ENCODE results near the gene ARNT2.

The ARNT2 gene

GRCh38 chr15:80411788-80412288 lies 7.7 kb downstream of the ARNT2 start:
- DNase-seq = no peak

DNA sequence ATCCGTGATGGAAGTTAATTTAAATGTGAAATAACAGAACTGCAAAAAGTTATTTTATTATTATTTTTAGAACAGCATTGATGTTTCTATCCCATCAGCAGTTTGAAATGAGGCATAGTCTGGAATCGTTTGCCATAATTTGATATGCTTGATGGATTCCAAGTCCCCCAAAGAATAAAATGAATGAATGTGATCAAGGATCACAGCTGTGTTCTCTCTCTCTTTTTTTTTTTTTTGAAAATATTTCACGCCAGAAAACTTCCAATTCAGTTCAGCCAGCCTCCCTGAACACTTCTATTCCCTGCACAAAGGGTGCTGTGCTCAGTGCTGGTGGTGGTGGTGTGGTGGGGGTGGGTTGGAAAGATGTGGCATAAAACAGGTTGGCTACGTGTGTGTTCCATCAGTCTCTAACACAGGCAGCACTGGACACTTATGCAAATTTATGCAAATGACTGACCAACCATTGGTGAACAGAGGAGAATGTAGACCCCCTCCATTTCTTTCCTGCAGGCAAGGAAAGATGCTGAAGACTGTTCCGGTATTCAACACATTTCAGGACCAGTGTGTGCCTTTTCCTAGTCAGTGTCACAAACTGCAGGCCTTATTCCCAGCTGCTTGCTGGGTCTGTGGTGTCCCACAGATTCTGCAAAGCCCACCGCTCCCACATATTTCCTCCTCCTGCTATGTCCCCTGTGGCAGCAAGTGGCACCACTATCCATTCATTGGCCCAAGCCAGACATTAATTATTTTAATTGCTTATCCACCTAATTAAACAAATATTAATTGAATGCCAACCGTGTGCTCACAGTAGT lies 10.6 kb downstream of the ARNT2 start:
- no peak for DNase-seq

- DNase-seq = no peak
These were observed 11.1 kb downstream of the ARNT2 start for GRCh38 chr15:80415358-80415670.

GRCh38 chr15:80416702-80417101 lies 12.5 kb downstream of the ARNT2 start:
- DNase-seq = no peak

- DNase-seq = no peak
These were observed 14.8 kb downstream of the ARNT2 start for GRCh38 chr15:80418892-80419537.

- no peak for DNase-seq
These were observed 15.4 kb downstream of the ARNT2 start for GRCh38 chr15:80419546-80419945.

GRCh38 chr15:80420658-80421057 lies 16.5 kb downstream of the ARNT2 start:
- no peak for DNase-seq

DNA sequence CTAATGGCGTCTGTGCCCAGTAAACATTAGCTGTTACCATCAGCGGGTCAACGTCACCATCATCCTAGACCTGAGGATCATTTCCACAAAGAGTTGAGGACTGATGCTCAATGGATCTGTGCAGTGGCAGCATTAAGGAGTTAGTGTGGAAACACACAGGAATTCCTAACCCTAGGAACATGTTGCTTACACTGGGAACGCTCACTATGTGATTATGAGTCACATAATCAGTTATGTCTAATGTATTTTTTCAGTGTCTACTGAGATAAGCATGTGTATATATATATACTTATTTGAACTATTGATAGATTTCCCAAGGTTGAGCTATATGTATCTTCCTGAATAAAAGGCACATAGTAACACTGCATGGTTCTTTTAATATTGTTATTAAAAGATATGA lies 19.0 kb downstream of the ARNT2 start:
- no peak for DNase-seq

- DNase-seq = no peak
These were observed 20.2 kb downstream of the ARNT2 start for GRCh38 chr15:80424381-80424780.

DNA sequence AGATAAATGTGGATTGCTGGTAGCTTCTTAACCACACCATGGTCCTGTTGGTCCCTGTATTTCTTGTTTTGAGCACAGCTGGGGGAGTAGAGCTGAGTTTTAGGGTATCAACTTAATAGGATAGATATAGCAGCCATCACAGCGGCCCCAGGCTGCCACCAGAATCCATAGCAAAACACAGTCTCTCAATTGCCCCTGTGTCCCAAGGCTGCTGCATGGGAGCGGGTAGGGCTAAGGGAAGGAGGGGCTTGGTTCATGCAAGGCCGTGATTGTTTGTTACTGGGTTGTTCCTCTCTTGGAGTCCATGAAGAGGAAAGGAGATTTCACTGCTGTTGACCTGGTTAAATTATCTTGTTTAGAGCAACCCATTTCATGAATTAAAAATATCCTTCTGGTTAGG lies 22.1 kb downstream of the ARNT2 start:
- DNase-seq = no peak

DNA sequence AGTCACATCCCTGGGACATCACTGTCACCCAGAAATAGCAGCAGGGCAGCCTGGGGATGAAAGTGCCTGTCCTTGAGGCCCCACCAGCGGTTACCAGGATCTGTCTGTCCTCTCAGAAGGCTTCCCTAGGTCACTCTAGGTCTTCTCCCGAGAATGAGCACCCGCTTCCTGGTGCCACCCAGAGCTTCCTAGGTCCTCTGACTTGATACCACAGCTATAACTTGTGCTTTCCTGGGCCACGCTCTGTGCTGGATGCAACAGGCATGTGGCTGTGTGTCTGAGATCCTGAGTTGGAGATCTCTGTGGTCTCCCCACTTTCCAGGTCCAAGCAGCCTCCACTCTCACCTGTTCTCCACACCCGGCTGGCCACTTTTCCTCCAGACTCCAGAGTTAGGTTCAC lies 25.8 kb downstream of the ARNT2 start:
- DNase-seq = no peak

GRCh38 chr15:80431635-80432344 lies 27.6 kb downstream of the ARNT2 start:
- no peak for DNase-seq

GRCh38 chr15:80432345-80432702 lies 28.1 kb downstream of the ARNT2 start:
- no peak for DNase-seq

DNA sequence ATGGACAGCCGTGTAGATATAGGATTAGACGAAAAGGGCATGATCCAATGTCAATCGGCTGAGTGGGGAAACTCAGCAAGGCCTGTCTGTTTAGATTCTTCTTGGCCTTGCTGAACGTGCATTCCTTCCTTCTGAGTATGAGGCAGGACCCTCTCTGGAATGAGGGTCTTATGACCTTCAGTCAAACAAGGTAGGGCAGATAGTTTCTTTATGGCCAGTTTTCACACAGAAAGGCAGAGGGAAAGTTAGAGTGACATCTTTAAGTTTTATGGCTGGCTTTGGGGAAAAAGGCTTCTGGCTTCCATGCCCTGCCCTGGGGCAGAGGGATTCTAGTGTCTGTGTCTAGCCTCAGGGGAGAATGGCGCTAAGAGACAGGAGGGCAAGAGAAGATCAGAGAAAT lies 29.7 kb downstream of the ARNT2 start:
- no peak for DNase-seq

DNA sequence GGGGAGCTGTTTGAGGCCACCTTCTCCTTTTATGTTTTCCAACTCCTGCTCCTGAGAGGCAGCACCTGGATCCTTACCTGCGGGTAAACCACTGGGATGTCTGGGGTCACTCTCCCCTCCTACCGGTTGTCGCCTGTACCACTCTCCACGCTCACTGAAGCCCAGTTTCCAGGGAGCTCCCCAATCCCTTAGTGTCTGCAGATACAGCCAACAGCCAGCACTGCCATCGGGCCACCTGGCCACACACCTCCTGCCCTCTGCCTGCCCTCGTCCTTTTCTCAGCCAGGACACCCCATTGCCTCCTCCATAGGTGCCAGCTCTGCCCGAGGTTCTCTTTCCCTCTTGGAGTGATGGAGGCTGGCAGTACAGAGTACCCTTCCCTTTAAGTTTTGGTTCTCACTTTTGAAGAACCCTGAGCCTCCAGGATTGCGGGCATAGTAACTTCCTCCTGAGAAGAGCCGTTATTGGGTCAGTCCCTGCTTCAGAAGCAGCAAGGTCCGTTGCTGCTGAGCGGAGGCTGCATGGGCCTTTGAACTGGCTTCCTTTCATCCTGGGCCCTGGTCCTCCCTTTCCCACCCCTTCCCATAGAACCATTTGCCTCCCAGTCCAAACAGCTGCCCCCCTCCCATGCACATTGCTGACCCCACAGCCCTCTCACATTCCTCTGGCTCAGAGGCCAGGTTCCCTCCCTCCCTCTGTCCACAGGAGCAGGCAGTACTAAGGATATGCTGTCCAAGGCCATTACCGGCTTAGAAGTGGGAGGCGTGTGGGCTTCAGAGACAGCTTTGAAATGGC lies 30.9 kb downstream of the ARNT2 start:
- DNase-seq = no peak

GRCh38 chr15:80436511-80437307 lies 32.5 kb downstream of the ARNT2 start:
- DNase-seq = no peak

DNA sequence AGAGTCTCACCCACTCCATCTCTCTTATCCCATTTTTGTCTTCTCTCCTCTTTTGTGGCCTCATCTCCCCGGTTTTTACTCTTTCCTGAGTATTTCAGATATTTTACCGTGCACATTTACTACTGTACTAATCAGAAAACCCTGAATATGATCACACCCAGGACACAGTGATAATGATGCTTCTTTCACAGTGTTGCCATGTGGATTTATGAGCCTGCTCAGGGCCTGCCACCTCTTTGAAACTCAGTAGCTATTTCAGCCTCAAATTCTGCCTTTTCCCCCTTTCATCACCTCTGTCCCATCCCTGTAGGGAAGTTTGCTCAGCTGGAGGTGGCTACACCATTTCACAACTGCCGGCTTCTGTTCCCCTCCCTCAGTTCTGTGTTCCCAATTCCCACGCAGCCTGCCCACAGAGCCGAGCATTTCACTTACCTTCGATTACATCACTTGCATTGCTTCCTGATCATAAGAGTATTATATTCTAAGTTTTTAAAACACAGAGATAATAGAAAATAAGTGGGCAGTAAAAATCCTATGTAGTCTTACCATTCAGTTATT lies 33.2 kb downstream of the ARNT2 start:
- no peak for DNase-seq

GRCh38 chr15:80439140-80439539 lies 35.0 kb downstream of the ARNT2 start:
- DNase-seq = no peak

- DNase-seq = no peak
These were observed 35.8 kb downstream of the ARNT2 start for GRCh38 chr15:80440024-80440423.

GRCh38 chr15:80441041-80441440 lies 36.9 kb downstream of the ARNT2 start:
- no peak for DNase-seq

GRCh38 chr15:80441714-80442113 lies 37.5 kb downstream of the ARNT2 start:
- no peak for DNase-seq
